ENCODE measurements around the gene AASDHPPT.

- TF ChIP-seq POLR2AphosphoS5 (IDR thresholded peaks at IDR 0.05) (no peak), EZH2 (IDR thresholded peaks at IDR 0.05; ENCODE audit: borderline replicate concordance, insufficient read depth, low read length, poor library complexity, severe bottlenecking) (no peak), REST (IDR thresholded peaks at IDR 0.05; ENCODE audit: borderline replicate concordance) (no peak)
These were observed 14.5 kb upstream of the AASDHPPT start for GRCh38 chr11:106063009-106063408.

Data from neural cell (in vitro differentiated cells).